Measurements from ENCODE around the gene RNASET2. TPM values are rescaled to one million over a fixed set of nuclear protein-coding genes. Genes with fewer than 3 reads are reported as not detected.
"Not testable (repeated sequence)": the region's sequence is repeated elsewhere in the genome, so short reads cannot be mapped to it uniquely, and the experiment has no call there.

Gene RNASET2
- total RNA-seq, 1 experiment from 2014 or later, result 40.0 TPM

DNA sequence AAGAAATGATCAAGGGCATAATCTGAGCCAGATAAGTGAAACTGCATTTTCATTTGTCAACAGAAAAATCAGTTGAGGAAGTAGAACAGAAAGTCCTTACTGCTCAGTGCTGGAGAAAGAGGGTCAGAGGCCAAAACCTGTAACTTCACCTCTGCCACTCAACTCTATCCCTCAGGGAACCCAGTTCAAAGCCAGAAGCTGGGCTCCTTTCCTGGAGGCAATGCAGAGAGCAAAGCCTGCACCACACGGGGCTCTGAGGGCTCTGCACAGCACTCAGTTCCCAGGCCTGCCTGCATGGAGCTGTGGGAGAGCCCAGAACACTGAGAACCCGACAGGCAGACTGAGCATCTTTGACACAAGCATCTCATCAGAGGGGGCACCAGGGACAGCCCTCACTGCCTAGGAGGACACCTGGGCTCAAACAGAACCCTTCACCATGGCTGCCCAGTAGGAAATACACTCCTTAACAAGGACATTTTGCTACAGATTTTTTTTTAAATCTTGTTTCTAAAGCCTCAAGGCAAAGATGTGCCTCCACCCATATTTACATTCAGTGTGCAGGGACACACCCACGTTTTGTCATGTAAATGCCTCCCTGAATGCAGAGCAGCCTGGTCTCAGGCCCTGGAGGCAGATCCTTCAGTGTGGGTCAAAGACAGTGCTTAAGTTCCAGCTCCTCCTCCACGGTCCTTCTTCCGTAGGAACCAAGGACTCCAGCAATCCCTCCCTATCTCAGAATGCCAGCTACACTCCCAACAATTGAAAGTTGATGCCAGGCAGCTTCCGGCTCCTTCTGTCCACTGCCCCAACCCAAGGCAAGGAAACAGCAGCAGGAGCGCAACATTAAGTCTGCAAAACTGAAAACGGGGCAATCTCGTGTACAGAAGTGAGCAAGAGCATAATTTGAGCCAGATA lies 6.6 kb downstream of the RNASET2 start:
- DNase-seq (ENCODE audit: extremely low read depth, low read depth), result no peak

- DNase-seq (ENCODE audit: extremely low read depth, low read depth), result not testable (repeated sequence)
Measured at GRCh38 chr6:166948724-166949123, 7.6 kb downstream of the RNASET2 start.

- DNase-seq (ENCODE audit: extremely low read depth, low read depth), result no peak
Measured at GRCh38 chr6:166947251-166947650, 9.1 kb downstream of the RNASET2 start.

- DNase-seq (ENCODE audit: extremely low read depth, low read depth), result no peak
Measured at GRCh38 chr6:166946125-166946524, 10.2 kb downstream of the RNASET2 start.

- no peak for DNase-seq (ENCODE audit: extremely low read depth, low read depth)
Measured at GRCh38 chr6:166944666-166945256, 11.6 kb downstream of the RNASET2 start.

GRCh38 chr6:166942393-166943168 lies 13.8 kb downstream of the RNASET2 start:
- no peak for DNase-seq (ENCODE audit: extremely low read depth, low read depth)

- no peak for DNase-seq (ENCODE audit: extremely low read depth, low read depth)
Measured at GRCh38 chr6:166940643-166941068, 15.7 kb downstream of the RNASET2 start.

GRCh38 chr6:166939894-166940293 lies 16.5 kb downstream of the RNASET2 start:
- DNase-seq (ENCODE audit: extremely low read depth, low read depth), result no peak

GRCh38 chr6:166939345-166939744 lies 17.0 kb downstream of the RNASET2 start:
- DNase-seq (ENCODE audit: extremely low read depth, low read depth), result no peak

DNA sequence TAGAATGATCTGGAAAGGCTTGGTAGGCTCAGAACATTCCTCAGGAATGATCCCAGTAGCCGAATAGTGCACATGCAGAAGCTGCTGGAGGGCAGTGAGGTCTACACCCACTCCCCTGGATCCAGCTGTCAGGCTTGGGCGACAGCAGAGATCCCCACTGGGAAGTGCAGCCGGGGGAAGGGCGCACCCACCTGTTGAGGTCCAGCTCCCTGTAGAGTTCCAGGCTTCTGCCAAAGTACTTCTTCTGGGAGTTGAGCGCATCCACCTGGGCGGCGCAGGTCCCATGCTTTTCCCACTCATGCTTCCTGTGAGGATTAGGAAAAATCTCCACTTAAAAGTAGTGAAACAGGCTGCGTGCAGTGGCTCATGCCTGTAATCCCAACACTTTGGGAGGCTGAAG lies 17.6 kb downstream of the RNASET2 start:
- no peak for DNase-seq (ENCODE audit: extremely low read depth, low read depth)

DNA sequence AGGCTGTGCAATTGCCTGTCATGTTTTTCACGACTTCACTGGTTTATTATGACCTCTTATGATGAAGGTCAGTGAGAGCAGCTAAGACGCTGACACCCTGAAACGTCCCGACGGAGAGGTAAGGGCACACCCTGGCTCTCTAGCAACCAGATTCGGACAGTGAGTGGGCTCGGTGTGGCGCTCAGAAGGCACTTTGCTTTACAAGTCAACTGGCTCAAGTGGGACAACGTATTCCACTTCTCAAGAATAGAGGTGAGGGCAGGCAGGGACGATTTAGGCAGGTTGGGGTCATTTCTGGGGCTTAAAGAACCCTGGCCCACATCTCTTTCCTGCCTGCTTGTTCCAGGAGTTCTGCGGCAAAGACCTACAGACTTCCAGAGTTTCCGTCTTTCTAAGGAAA lies 18.2 kb downstream of the RNASET2 start:
- DNase-seq (ENCODE audit: extremely low read depth, low read depth), result no peak

DNA sequence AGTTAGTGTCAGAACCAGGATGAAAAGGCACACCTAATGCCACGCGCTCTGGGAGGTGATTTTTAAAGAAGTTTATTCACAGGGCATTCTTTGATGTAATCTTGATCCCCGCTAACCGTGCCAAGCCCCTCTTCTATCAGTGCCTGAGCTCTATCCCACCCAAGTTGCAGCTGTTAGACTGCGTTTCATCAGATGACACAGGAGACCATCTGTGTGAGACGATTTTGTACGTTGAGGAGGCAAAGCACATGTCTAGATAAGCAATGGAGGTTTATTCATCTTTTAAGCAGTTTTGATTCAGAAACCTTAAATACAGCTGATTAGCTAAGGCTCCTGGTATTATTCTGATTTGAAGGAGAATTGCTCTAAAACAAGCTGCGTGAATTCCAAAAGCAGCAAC lies 18.6 kb downstream of the RNASET2 start:
- no peak for DNase-seq (ENCODE audit: extremely low read depth, low read depth)

DNA sequence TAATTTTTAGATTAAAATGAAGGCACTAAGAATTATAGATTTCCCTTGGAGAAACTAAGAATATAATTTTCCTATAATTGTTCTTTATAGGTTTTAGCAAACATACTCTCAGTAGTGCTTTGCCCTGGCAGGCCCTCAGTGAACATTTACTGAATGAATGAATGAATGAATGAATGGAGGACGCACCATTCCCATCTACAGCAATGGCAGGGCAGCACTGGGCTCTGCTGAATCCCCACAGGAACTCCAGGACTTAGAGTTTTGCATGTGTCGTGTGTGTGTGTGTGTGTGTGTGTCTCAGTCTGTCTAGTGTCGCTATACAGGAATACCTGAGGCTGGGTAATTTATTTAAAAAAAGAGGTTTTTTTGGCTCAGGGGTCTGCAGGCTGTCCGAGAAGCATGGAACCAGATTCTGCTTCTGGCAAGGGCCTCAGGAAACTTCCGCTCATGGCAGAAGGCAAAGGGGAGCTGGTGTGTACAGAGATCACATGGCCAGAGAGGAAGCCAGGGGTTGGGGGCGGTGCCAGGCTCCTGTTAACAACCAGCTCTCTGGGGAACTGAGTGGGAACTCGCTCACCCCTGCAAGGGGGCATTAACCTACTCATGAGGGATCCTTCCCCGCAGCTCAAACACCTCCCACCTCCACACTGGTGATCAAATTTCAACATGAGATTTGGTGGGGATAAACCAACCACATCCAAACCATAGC lies 20.1 kb downstream of the RNASET2 start:
- DNase-seq (ENCODE audit: extremely low read depth, low read depth), result no peak

DNA sequence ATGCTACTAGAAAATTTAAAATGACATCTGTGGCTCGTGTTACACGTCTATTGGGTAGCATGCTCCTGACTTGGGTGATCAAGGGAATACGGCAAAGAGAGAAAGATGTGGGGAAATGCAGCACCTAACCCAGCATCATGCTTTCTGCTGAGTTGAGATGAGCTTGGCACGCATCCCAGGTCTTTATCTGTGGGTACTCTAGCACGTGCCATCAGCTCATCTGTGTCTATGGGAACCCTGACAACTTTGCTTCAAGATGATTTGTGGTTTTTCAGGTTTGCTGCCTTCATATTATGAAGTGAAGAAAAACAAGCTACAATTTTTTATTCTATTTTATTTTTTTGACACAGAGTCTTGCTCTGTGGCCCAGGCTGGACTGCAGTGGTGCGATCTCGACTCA lies 21.0 kb downstream of the RNASET2 start:
- DNase-seq (ENCODE audit: extremely low read depth, low read depth), result no peak

DNA sequence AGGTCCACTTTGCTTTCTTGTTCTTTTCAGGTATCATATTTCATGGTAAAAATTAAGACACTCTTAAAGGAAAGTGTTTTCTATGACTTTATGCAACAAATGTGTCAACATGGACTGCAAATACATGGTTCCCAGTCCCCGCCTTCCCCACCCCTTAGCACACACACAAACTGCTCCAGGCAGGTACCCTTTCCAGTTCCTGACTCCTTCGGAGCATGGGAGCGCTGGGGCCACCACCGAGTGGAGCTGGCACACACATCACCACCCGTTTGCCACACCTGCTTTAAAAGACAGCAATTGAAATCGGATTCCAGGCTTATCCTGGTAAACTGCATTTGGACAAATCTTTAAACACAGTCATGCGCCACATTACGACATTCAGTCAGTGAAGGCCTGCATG lies 22.2 kb downstream of the RNASET2 start:
- no peak for DNase-seq (ENCODE audit: extremely low read depth, low read depth)

DNA sequence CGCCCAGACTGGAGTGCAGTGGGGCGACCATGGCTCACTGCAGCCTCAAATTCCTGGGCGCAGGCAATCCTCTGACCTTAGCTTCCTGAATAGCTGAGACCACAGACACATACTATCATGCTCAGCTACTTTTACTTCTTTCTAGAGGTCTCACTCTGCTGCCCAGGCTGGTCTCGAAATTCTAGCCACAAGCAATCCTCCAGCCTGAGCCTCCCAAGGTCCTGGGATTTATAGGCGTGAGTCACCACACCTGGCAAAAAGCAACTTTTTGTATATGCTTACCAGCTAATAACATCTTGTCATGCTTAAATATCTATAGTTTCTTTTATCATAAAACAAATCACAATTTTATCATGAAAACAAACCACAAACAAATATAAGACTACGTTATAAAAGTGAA lies 23.0 kb downstream of the RNASET2 start:
- DNase-seq (ENCODE audit: extremely low read depth, low read depth), result no peak

- no peak for DNase-seq (ENCODE audit: extremely low read depth, low read depth)
Measured at GRCh38 chr6:166932616-166933015, 23.7 kb downstream of the RNASET2 start.

DNA sequence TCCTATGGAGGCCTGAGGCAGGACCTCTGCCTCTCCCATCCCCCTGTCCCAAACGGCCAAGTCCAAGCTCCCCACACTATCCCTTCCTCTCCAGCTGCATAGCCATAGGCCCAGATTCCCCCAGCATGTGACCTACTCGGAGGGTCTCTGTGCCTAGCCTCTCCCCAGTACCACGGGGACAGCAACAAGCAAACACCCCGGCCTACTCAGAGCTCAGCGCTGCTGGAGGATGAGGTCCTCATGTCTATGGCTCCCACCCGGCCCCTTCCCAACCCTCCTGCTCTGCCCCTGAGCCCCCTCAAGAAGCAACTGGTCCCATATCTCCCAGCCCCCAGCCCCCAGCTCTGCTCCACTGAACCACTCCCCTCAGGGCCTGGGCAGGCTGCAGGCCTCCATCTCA lies 24.2 kb downstream of the RNASET2 start:
- DNase-seq (ENCODE audit: extremely low read depth, low read depth), result no peak

DNA sequence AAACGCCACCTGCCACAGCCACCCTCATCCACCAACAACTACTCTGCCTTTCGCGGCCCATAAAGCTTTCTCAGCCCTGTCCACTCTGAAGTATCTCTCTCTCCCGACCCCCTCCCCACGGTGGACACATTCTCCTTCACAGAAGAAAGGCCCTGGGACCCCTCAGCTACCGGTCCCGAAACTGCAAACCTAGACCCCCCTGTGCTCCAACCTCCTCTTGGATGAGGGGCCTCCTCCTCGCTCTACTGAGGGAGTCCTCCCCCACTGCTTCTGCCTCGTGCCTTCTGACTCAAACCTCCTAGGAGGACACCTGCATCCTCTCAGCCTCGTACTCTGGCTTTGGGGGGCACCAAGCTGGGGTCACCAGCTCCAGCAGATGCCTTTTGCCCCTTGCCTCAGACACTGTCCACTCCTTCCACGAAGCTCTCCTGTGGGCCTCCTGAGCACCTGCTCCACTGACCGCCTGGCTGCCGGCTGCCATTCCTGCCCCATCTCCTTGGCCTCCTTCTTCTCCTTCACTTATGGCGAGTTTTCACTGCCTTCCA lies 24.9 kb downstream of the RNASET2 start:
- DNase-seq (ENCODE audit: extremely low read depth, low read depth), result no peak

DNA sequence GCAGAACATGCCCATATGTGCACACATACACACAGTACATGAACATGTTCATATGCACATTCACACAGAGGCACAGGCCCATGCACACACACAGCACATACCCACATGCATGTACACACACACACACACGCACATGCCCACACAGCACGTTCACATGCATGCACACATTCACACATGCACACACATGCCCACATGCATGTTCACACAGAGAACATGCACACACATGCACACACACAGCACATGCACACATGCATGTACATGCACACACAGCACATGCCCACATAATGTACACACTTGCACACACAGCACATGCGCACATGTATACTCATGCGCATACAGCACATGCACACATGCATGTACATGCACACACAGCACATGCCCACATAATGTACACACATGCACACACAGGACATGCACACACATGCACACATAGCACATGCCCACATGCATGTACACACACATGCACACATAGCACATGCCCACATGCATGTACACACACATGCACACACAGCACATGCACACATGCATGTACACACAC lies 25.9 kb downstream of the RNASET2 start:
- no peak for DNase-seq (ENCODE audit: extremely low read depth, low read depth)
